ENCODE measurements around the gene APLP1. TPM values are rescaled to one million over a fixed set of nuclear protein-coding genes. Genes with fewer than 3 reads are reported as not detected.

Gene APLP1
- polyA plus RNA-seq, 4 donors: 3.6 to 13.8 (median 4.7) TPM; not detected in 1

- peaks cover 0 to 2% (median 0%) of the 10 kb centered on the region in 3 donors for H3K27me3 ChIP-seq (ENCODE audit: control insufficient read depth in 3 of 3, insufficient read depth in 3 of 3, low read length in 3 of 3)
- 80 to 91% (median 83%) methylated on average over 3 of the region's 3 CpGs for WGBS, 3 donors
- peaks cover 0 to 6% of the 10 kb centered on the region in 2 donors for H3K9me3 ChIP-seq (ENCODE audit: control insufficient read depth in 2 of 2, insufficient read depth in 1 of 2, low read depth in 1 of 2, low read length in 1 of 2)
- FAIRE-seq (no peak), DNase-seq (no peak)
- no peak overlapping the region for H3K4me3 ChIP-seq (ENCODE audit: low read depth in 1 of 3, low read length in 3 of 3)
- no peak overlapping the region for H3K27ac ChIP-seq (ENCODE audit: low read depth in 1 of 3, low read length in 2 of 3)
- no peaks in the 10 kb centered on the region for H3K4me1 ChIP-seq (ENCODE audit: control insufficient read depth in 3 of 3, insufficient read depth in 2 of 3, low read depth in 1 of 3, low read length in 2 of 3)
- no peaks in the 10 kb centered on the region for H3K36me3 ChIP-seq (ENCODE audit: control insufficient read depth in 3 of 3, insufficient read depth in 2 of 3, low read depth in 1 of 3, low read length in 3 of 3)
Observed at GRCh38 chr19:35925501-35925900, 57.1 kb downstream of the APLP1 start.

DNA sequence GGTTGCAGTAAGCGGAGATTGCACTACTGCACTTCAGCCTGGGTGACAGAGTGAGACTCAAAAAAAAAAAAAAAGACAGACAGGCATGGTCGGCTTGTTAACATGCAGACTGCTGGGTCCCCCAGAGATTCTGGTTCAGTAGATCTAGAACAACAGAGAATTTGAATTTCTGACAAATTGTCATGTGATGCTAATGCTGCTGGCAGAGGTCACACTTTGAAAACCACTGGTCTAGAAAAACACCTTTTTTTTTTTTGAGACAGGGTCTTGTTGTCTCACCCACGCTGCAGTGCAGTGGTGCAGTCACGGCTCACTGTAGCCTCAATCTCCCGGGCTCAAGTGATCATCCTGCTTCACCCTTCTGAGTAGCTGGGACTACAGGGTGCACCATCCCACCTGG is 60.1 kb downstream of the APLP1 start:
- WGBS, 3 donors: 69 to 73% (median 73%) methylated on average over 5 of the region's 5 CpGs
- DNase-seq: no peak
- no peaks in the 10 kb centered on the region for H3K36me3 ChIP-seq (ENCODE audit: control insufficient read depth in 3 of 3, insufficient read depth in 2 of 3, low read depth in 1 of 3, low read length in 3 of 3)
- peaks cover 0 to 6% of the 10 kb centered on the region in 2 donors for H3K9me3 ChIP-seq (ENCODE audit: control insufficient read depth in 2 of 2, insufficient read depth in 1 of 2, low read depth in 1 of 2, low read length in 1 of 2)
- no peak overlapping the region for H3K27ac ChIP-seq (ENCODE audit: low read depth in 1 of 3, low read length in 2 of 3)
- no peak for FAIRE-seq
- H3K27me3 ChIP-seq (ENCODE audit: control insufficient read depth in 3 of 3, insufficient read depth in 3 of 3, low read length in 3 of 3): peaks cover 0 to 2% (median 0%) of the 10 kb centered on the region in 3 donors
- no peak overlapping the region for H3K4me3 ChIP-seq (ENCODE audit: low read depth in 1 of 3, low read length in 3 of 3)
- peaks cover 0 to 4% (median 0%) of the 10 kb centered on the region in 3 donors for H3K4me1 ChIP-seq (ENCODE audit: control insufficient read depth in 3 of 3, insufficient read depth in 2 of 3, low read depth in 1 of 3, low read length in 2 of 3)

Other genes starting within 250 kb of the APLP1 start
- gene RBM42, start 239.5 kb upstream of the APLP1 start, polyA plus RNA-seq: 10 to 100 TPM; 59.7 to 71.5 (median 64.9) TPM
- 1 to 10 TPM; 2.1 to 7.3 (median 4.2) TPM for gene ETV2, start 226.8 kb upstream of the APLP1 start, polyA plus RNA-seq
- gene COX6B1, start 220.3 kb upstream of the APLP1 start, polyA plus RNA-seq: 1,000 to 10,000 TPM in 3 of 4 donors, 100 to 1,000 TPM in 1; 326 to 2,391 (median 1,554) TPM
- under 1 TPM in 1 of 4 donors, not detected in 3; 0.07 TPM for gene UPK1A, start 202.1 kb upstream of the APLP1 start, polyA plus RNA-seq
- gene ZBTB32, start 164.0 kb upstream of the APLP1 start, polyA plus RNA-seq: under 1 TPM in 2 of 4 donors, not detected in 2; 0.22 to 0.35 TPM
- gene KMT2B, start 150.6 kb upstream of the APLP1 start, polyA plus RNA-seq: 10 to 100 TPM; 21.6 to 47.9 (median 26.3) TPM
- gene IGFLR1, start 126.1 kb upstream of the APLP1 start, polyA plus RNA-seq: 10 to 100 TPM in 3 of 4 donors, 1 to 10 TPM in 1; 4.3 to 17.8 (median 12.1) TPM
- gene U2AF1L4, start 123.2 kb upstream of the APLP1 start, polyA plus RNA-seq: 10 to 100 TPM; 14.6 to 99.7 (median 34.7) TPM
- gene PSENEN, start 122.9 kb upstream of the APLP1 start, polyA plus RNA-seq: 10 to 100 TPM; 59.7 to 95.9 (median 70.1) TPM
- 10 to 100 TPM in 3 of 4 donors, 1 to 10 TPM in 1; 9.6 to 58.6 (median 26.7) TPM for gene LIN37, start 120.0 kb upstream of the APLP1 start, polyA plus RNA-seq
- 10 to 100 TPM in 2 of 4 donors, 1 to 10 TPM in 2; 2.0 to 41.7 (median 11.5) TPM for gene HSPB6, start 111.5 kb upstream of the APLP1 start, polyA plus RNA-seq
- 10 to 100 TPM in 2 of 4 donors, 1 to 10 TPM in 2; 1.8 to 15.0 (median 6.2) TPM for gene PROSER3, start 110.4 kb upstream of the APLP1 start, polyA plus RNA-seq
- gene ARHGAP33, start 93.0 kb upstream of the APLP1 start, polyA plus RNA-seq: 10 to 100 TPM in 1 of 4 donors, 1 to 10 TPM in 3; 1.1 to 16.2 (median 5.0) TPM
- gene PRODH2, start 55.7 kb upstream of the APLP1 start, polyA plus RNA-seq: under 1 TPM in 2 of 4 donors, not detected in 2; 0.24 to 0.54 TPM
- under 1 TPM in 2 of 4 donors, not detected in 2; 0.06 to 0.52 TPM for gene NPHS1, start 16.1 kb upstream of the APLP1 start, polyA plus RNA-seq
- under 1 TPM in 2 of 4 donors, not detected in 2; 0.10 to 0.62 TPM for gene KIRREL2, start 11.7 kb upstream of the APLP1 start, polyA plus RNA-seq
- gene NFKBID, start 32.0 kb downstream of the APLP1 start, polyA plus RNA-seq: 1 to 10 TPM; 5.1 to 7.6 (median 6.4) TPM
- gene HCST, start 34.0 kb downstream of the APLP1 start, polyA plus RNA-seq: 10 to 100 TPM in 2 of 4 donors, 1 to 10 TPM in 2; 2.7 to 17.6 (median 11.0) TPM
- gene TYROBP, start 39.7 kb downstream of the APLP1 start, polyA plus RNA-seq: 100 to 1,000 TPM in 1 of 4 donors, 10 to 100 TPM in 3; 15.9 to 128 (median 63.8) TPM
- 10 to 100 TPM in 2 of 4 donors, 1 to 10 TPM in 2; 3.5 to 11.7 (median 8.7) TPM for gene LRFN3, start 67.8 kb downstream of the APLP1 start, polyA plus RNA-seq
- gene SDHAF1, start 126.6 kb downstream of the APLP1 start, polyA plus RNA-seq: 10 to 100 TPM; 27.8 to 58.4 (median 36.4) TPM
- 10 to 100 TPM in 1 of 4 donors, 1 to 10 TPM in 3; 3.0 to 16.0 (median 3.7) TPM for gene SYNE4, start 140.2 kb downstream of the APLP1 start, polyA plus RNA-seq
- 10 to 100 TPM; 14.3 to 19.7 (median 15.6) TPM for gene ALKBH6, start 145.6 kb downstream of the APLP1 start, polyA plus RNA-seq
- 1 to 10 TPM in 3 of 4 donors, under 1 TPM in 1; 0.45 to 7.5 (median 4.6) TPM for gene CLIP3, start 164.3 kb downstream of the APLP1 start, polyA plus RNA-seq
- gene THAP8, start 185.7 kb downstream of the APLP1 start, polyA plus RNA-seq: 1 to 10 TPM; 5.3 to 8.9 (median 6.6) TPM
- 1 to 10 TPM in 2 of 4 donors, under 1 TPM in 2; 0.22 to 5.0 (median 1.4) TPM for gene WDR62, start 186.3 kb downstream of the APLP1 start, polyA plus RNA-seq
- gene OVOL3, start 242.6 kb downstream of the APLP1 start, polyA plus RNA-seq: not detected
- 10 to 100 TPM; 46.5 to 77.5 (median 66.5) TPM for gene POLR2I, start 246.3 kb downstream of the APLP1 start, polyA plus RNA-seq
- gene TBCB, start 246.9 kb downstream of the APLP1 start, polyA plus RNA-seq: 100 to 1,000 TPM in 3 of 4 donors, 10 to 100 TPM in 1; 75.0 to 133 (median 113) TPM

All from small intestine (tissue), 7 donors.